GM23338 (cell line): ENCODE results near the gene HLCS. TPM values are rescaled to one million over a fixed set of nuclear protein-coding genes. Genes with fewer than 3 reads are reported as not detected.

Experiments
- ATAC-seq: fragments of 200-7000 bp; cut with Tn5 transposase; 3 replicates; pipeline ENCODE4 v1.9.1; 2020
- DNase-seq: peaks from one replicate; pipeline ENCODE4 v3.0.0-alpha.2; 2015; ENCODE audit warnings: low spot score
- H2AFZ ChIP-seq: fragments of 200-600 bp; sonication (generic); 2 replicates; pipeline ENCODE4 v1.8.0; 2016; ENCODE audit warnings: antibody characterized with exemption, mild to moderate bottlenecking, moderate library complexity
- H3F3A ChIP-seq: fragments of 200-600 bp; sonication (generic); replicated peaks from 2 replicates; pipeline ENCODE4 v1.8.0; 2017; ENCODE audit warnings: antibody characterized with exemption, mixed run types, low read depth
- H3K27ac ChIP-seq: fragments of 200-600 bp; sonication (generic); 2 replicates; pipeline ENCODE4 v1.6.1; 2016; ENCODE audit warnings: low read depth
- H3K27me3 ChIP-seq: fragments of 200-600 bp; sonication (generic); 2 replicates; pipeline ENCODE4 v1.8.0; 2016; ENCODE audit warnings: mild to moderate bottlenecking, mixed run types, moderate library complexity; ENCODE audit not compliant: insufficient read depth
- H3K36me3 ChIP-seq: fragments of 200-600 bp; sonication (generic); 2 replicates; pipeline ENCODE4 v1.8.0; 2016; ENCODE audit warnings: mild to moderate bottlenecking; ENCODE audit not compliant: insufficient read depth
- H3K4me1 ChIP-seq: fragments of 200-600 bp; sonication (generic); 2 replicates; pipeline ENCODE4 v1.8.0; 2016; ENCODE audit warnings: mild to moderate bottlenecking, moderate library complexity; ENCODE audit not compliant: insufficient read depth
- H3K4me2 ChIP-seq: fragments of 200-600 bp; sonication (generic); 2 replicates; pipeline ENCODE4 v1.7.1; 2017; ENCODE audit warnings: mixed run types
- H3K4me3 ChIP-seq: fragments of 200-600 bp; sonication (generic); 2 replicates; pipeline ENCODE4 v1.6.1; 2016; ENCODE audit warnings: mixed run types
- H3K79me2 ChIP-seq: fragments of 200-600 bp; sonication (generic); replicated peaks from 2 replicates; pipeline ENCODE4 v1.8.0; 2017; ENCODE audit warnings: mild to moderate bottlenecking; ENCODE audit not compliant: insufficient read depth
- H3K9me2 ChIP-seq: fragments of 200-600 bp; sonication (generic); 2 replicates; pipeline ENCODE4 v1.8.0; 2017; ENCODE audit not compliant: insufficient read depth
- H4K20me1 ChIP-seq: fragments of 200-600 bp; sonication (generic); replicated peaks from 2 replicates; pipeline ENCODE4 v1.8.0; 2017; ENCODE audit warnings: mild to moderate bottlenecking; ENCODE audit not compliant: insufficient read depth
- H3K27ac Mint-ChIP-seq: 2 replicates; pipeline ENCODE4 v1.8.0; 2020; ENCODE audit warnings: inconsistent platforms, mild to moderate bottlenecking, moderate library complexity, mixed read lengths
- H3K27me3 Mint-ChIP-seq: 3 replicates; pipeline ENCODE4 v1.8.0; 2022; ENCODE audit warnings: low read depth, mild to moderate bottlenecking, moderate library complexity, mixed read lengths, inconsistent platforms; ENCODE audit not compliant: insufficient read depth, poor library complexity
- H3K36me3 Mint-ChIP-seq: 3 replicates; pipeline ENCODE4 v1.8.0; 2021; ENCODE audit warnings: low read depth, mild to moderate bottlenecking, inconsistent platforms, moderate library complexity, mixed read lengths
- H3K4me1 Mint-ChIP-seq: 3 replicates; pipeline ENCODE4 v1.8.0; 2020; ENCODE audit warnings: mild to moderate bottlenecking, inconsistent platforms, mixed read lengths
- H3K4me3 Mint-ChIP-seq: 3 replicates; pipeline ENCODE4 v1.8.0; 2021; ENCODE audit warnings: moderate library complexity, mild to moderate bottlenecking, inconsistent platforms, mixed read lengths
- H3K9me3 Mint-ChIP-seq: 3 replicates; pipeline ENCODE4 v1.8.0; 2020; ENCODE audit warnings: moderate library complexity, mild to moderate bottlenecking, inconsistent platforms, mixed read lengths
- CTCF ChIP-seq, 2 experiments: fragments of 200-600 bp in 1 of 2; sonication (generic) in 1 of 2; conservative IDR thresholded peaks; 2 replicates each; pipeline versions ENCODE4 v1.5.1 to v1.6.1; 2016 to 2017; ENCODE audit warnings: antibody characterized with exemption in 2 of 2, low read depth in 2 of 2, mild to moderate bottlenecking in 2 of 2, moderate library complexity in 1 of 2
- EZH2 ChIP-seq: fragments of 200-600 bp; sonication (generic); IDR thresholded peaks from one replicate; pipeline ENCODE4 v1.8.0; 2017; ENCODE audit warnings: antibody characterized with exemption, mild to moderate bottlenecking, low read depth; ENCODE audit not compliant: unreplicated experiment
- JUNB ChIP-seq: IDR thresholded peaks from one replicate; pipeline ENCODE4 v1.6.1; 2016; ENCODE audit warnings: antibody characterized with exemption; ENCODE audit not compliant: unreplicated experiment
- POLR2AphosphoS5 ChIP-seq: IDR thresholded peaks from 2 replicates; pipeline ENCODE4 v1.6.1; 2016; ENCODE audit warnings: antibody characterized with exemption, low read depth
- STAT1 ChIP-seq: IDR thresholded peaks from one replicate; pipeline ENCODE4 v1.6.1; 2016; ENCODE audit warnings: antibody characterized with exemption; ENCODE audit not compliant: unreplicated experiment
- ZNF114 ChIP-seq: fragments of 250-450 bp; sonication (Bioruptor Pico); IDR thresholded peaks from 2 replicates; pipeline ENCODE4 v1.5.0; 2020; ENCODE audit warnings: mild to moderate bottlenecking, moderate library complexity
- polyA plus RNA-seq: library from polyadenylated mRNA; unstranded; fragments of >200 nt; fragmentation: Nextera tagmentation; extraction: Ambion mirVana; gene quantifications from 2 replicates; pipeline ENCODE4 v1.2.1, GENCODE V29; 2016
- total RNA-seq: library from RNA; depleted of rRNA; stranded (reverse); fragments of >200 nt; shearing (Covaris generic); gene quantifications from 2 replicates; pipeline ENCODE4 v1.2.3, GENCODE V29; 2014
- TF ChIP-seq, protein P1 (sequence below): IDR thresholded peaks from one replicate; pipeline ENCODE4 v1.6.1; 2018; ENCODE audit warnings: antibody characterized with exemption; ENCODE audit not compliant: unreplicated experiment

The HLCS gene
- total and polyA plus RNA-seq, 2 experiments from 2014 or later = 6.1 to 14.7 TPM

GRCh38 chr21:36754241-36754898 lies 212.1 kb downstream of the HLCS start:
- Histone ChIP-seq H3K4me2 (no peak overlapping the region), H3K27ac (no peak overlapping the region), H3K4me1 (peaks cover 25% of the 10 kb centered on the region), H3K79me2 (no peaks in the 10 kb centered on the region), H3K36me3 (no peaks in the 10 kb centered on the region), H3K9me2 (no peaks in the 10 kb centered on the region), H2AFZ (no peak overlapping the region), H3F3A (no peaks in the 10 kb centered on the region), H3K27me3 (no peaks in the 10 kb centered on the region), H4K20me1 (no peaks in the 10 kb centered on the region), H3K4me3 (no peak overlapping the region)
- H3K27me3 Mint-ChIP-seq = peaks cover 4% of the 10 kb centered on the region
- ATAC-seq = no peak
- TF ChIP-seq JUNB (no peak), CTCF (conservative IDR thresholded peaks at IDR 0.05; ENCODE audit: low read depth in 2 of 2) (peak in 1 of 2 experiments; percentile 31; a peak in 2 of 4 replicates), POLR2AphosphoS5 (no peak)
- H3K4me3 Mint-ChIP-seq = no peak overlapping the region
- H3K27ac Mint-ChIP-seq = no peak overlapping the region
- DNase-seq = no peak
- H3K9me3 Mint-ChIP-seq = no peaks in the 10 kb centered on the region
- peaks cover 55% of the 10 kb centered on the region for H3K4me1 Mint-ChIP-seq
- no peaks in the 10 kb centered on the region; the same call in 2 of the 3 replicates for H3K36me3 Mint-ChIP-seq

- no peaks in the 10 kb centered on the region for H3F3A ChIP-seq
- H3K27me3 ChIP-seq = peaks cover 7% of the 10 kb centered on the region
- no peaks in the 10 kb centered on the region for H4K20me1 ChIP-seq
- ATAC-seq = no peak
- no peak for DNase-seq
- H3K27ac ChIP-seq = no peak overlapping the region
- no peaks in the 10 kb centered on the region for H3K9me2 ChIP-seq
- Mint-ChIP-seq H3K27ac (no peak overlapping the region), H3K4me3 (no peak overlapping the region), H3K9me3 (no peaks in the 10 kb centered on the region), H3K36me3 (no peaks in the 10 kb centered on the region; the same call in 2 of the 3 replicates), H3K27me3 (peaks cover 12% of the 10 kb centered on the region), H3K4me1 (peaks cover 62% of the 10 kb centered on the region)
- H3K4me2 ChIP-seq = no peak overlapping the region
- no peaks in the 10 kb centered on the region for H3K36me3 ChIP-seq
- H3K4me3 ChIP-seq = no peak overlapping the region
- peaks cover 33% of the 10 kb centered on the region for H3K4me1 ChIP-seq
- no peak overlapping the region for H2AFZ ChIP-seq
- no peaks in the 10 kb centered on the region for H3K79me2 ChIP-seq
- TF ChIP-seq ZNF114 (CRISPR knock-in tag) = no peak
- TF ChIP-seq STAT1 = no peak
- no peak for TF ChIP-seq EZH2
- no peak for TF ChIP-seq CTCF (conservative IDR thresholded peaks at IDR 0.05; ENCODE audit: low read depth in 2 of 2)
- no peak for TF ChIP-seq POLR2AphosphoS5
- TF ChIP-seq, protein P1, sequence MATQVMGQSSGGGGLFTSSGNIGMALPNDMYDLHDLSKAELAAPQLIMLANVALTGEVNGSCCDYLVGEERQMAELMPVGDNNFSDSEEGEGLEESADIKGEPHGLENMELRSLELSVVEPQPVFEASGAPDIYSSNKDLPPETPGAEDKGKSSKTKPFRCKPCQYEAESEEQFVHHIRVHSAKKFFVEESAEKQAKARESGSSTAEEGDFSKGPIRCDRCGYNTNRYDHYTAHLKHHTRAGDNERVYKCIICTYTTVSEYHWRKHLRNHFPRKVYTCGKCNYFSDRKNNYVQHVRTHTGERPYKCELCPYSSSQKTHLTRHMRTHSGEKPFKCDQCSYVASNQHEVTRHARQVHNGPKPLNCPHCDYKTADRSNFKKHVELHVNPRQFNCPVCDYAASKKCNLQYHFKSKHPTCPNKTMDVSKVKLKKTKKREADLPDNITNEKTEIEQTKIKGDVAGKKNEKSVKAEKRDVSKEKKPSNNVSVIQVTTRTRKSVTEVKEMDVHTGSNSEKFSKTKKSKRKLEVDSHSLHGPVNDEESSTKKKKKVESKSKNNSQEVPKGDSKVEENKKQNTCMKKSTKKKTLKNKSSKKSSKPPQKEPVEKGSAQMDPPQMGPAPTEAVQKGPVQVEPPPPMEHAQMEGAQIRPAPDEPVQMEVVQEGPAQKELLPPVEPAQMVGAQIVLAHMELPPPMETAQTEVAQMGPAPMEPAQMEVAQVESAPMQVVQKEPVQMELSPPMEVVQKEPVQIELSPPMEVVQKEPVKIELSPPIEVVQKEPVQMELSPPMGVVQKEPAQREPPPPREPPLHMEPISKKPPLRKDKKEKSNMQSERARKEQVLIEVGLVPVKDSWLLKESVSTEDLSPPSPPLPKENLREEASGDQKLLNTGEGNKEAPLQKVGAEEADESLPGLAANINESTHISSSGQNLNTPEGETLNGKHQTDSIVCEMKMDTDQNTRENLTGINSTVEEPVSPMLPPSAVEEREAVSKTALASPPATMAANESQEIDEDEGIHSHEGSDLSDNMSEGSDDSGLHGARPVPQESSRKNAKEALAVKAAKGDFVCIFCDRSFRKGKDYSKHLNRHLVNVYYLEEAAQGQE = no peak
These were observed 212.9 kb downstream of the HLCS start for GRCh38 chr21:36753556-36753955.
